Thyroid gland (tissue), 4 donors: ENCODE results near the gene PPP4C.

Source experiments
- POLR2A ChIP-seq, 2 donors: fragments of 450-650 bp; IDR thresholded peaks; one replicate each; pipeline ENCODE4 v1.6.1; 2017; ENCODE audit warnings: antibody characterized with exemption in 2 of 2, mild to moderate bottlenecking in 2 of 2, moderate library complexity in 1 of 2
- TF ChIP-seq, protein P1 (sequence below), 6 experiments: fragments of 200-600 bp in 3 of 6; fragments of 450-650 bp in 3 of 6; sonication (generic) in 3 of 6; IDR thresholded peaks; one replicate each; pipeline ENCODE4 v1.5.1; 2016 to 2019; ENCODE audit warnings: antibody characterized with exemption in 6 of 6, mild to moderate bottlenecking in 2 of 6, inconsistent platforms in 1 of 6, moderate library complexity in 1 of 6

DNA sequence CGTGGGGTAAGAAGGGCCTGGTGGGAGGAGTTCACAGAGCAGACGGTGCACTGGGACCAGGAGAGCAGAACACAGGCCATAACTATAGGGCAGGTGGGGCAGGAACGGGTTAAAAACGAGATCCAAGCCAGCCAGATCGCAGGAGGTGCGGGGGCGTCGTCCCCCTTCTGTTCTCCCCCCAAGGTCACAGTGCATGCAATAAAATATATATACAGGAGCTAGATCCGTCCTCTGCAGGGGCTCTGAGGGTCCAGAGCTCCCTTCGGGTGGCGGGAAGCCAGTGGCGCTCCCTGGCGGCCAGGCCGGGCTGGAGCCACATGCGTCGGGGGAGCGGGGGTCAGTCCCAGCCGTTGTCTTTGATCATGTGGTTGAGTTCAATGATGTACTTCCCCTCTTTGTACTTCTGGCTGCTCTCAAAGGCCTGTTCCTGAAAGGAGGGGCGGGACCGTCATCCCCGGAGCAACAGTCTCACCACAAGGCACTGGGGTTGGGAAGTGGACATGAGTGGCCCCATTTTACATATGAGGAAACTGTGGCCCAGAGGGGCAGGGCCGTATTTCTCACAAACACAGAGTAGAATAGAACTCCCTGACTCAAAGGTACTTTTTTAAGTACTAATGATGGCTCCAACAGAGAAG, 16.7 kb downstream of the PPP4C start:
- TF ChIP-seq, protein P1, sequence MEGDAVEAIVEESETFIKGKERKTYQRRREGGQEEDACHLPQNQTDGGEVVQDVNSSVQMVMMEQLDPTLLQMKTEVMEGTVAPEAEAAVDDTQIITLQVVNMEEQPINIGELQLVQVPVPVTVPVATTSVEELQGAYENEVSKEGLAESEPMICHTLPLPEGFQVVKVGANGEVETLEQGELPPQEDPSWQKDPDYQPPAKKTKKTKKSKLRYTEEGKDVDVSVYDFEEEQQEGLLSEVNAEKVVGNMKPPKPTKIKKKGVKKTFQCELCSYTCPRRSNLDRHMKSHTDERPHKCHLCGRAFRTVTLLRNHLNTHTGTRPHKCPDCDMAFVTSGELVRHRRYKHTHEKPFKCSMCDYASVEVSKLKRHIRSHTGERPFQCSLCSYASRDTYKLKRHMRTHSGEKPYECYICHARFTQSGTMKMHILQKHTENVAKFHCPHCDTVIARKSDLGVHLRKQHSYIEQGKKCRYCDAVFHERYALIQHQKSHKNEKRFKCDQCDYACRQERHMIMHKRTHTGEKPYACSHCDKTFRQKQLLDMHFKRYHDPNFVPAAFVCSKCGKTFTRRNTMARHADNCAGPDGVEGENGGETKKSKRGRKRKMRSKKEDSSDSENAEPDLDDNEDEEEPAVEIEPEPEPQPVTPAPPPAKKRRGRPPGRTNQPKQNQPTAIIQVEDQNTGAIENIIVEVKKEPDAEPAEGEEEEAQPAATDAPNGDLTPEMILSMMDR (IDR thresholded peaks at IDR 0.05): peak in 3 of 6 experiments; percentile 7 to 44 (median 32)
- no peak for TF ChIP-seq POLR2A (IDR thresholded peaks at IDR 0.05)
